GM21515 (cell line): ENCODE results near the gene MPIG6B.

ENCODE experiments used
- ATAC-seq: cut with Tn5 transposase; IDR thresholded peaks from one replicate; pipeline ENCODE4 v1.9.1; 2021; ENCODE audit not compliant: unreplicated experiment

MPIG6B gene

DNA sequence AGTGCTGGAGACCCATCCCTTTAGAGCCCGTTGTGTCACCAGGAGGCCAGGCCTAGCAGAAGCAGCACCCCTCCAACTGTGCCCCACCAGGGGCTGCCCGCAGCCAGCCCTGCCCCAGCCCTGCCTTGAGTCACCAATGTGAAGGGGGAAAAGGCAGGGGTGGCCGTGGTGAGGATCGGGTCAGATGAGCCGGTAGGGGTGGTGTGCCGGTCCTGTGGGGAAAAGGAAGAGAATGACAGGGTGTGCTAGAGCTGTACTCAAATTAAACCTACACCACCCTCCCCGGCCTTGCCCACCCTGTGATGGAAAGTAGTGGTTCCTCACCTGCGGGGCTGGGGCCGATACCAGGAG, 42.4 kb downstream of the MPIG6B start:
- ATAC-seq = no peak

DNA sequence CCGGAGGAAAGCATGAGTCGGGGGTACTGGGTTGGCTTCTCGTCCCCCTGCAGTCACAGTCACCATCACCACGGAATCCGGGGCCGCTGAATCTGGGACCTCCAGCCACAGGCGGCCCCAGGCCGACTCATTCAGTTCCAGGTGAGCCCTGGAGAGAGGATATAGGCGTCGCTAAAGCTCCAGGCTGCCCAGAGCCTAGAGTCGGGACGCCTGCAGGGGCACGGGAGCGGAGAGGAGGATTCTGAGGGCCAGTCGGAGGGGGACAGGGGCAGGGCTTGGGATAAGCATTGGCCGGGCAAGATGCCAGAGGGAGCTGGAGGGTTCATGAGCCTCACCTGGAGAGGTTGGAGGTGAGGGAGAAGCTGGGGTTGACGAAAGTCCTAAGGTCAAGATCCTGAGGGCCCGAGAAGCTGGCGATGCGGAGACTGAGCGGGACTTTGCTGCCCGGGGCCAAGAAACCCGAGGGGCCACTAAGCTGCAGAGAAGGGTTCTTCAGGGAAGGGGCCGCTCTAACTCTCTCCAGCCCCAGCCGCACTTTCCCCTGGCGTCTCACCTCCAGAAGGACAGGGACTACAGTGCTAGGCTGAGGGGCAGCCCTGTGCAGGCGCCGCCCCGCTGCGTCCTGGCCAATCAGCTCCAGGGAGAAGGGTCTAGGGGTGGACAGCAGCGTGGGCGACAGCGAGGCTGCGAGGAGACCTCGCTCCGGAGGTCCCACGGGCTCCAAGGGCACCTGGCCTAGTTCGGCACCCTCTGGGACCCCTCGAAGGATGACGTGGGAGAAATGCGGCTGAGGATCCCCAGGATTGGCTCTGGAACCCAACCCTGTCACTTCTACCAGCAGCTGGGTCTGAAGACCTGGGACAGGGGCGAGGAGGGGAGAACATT, 43.0 kb downstream of the MPIG6B start:
- ATAC-seq = no peak

DNA sequence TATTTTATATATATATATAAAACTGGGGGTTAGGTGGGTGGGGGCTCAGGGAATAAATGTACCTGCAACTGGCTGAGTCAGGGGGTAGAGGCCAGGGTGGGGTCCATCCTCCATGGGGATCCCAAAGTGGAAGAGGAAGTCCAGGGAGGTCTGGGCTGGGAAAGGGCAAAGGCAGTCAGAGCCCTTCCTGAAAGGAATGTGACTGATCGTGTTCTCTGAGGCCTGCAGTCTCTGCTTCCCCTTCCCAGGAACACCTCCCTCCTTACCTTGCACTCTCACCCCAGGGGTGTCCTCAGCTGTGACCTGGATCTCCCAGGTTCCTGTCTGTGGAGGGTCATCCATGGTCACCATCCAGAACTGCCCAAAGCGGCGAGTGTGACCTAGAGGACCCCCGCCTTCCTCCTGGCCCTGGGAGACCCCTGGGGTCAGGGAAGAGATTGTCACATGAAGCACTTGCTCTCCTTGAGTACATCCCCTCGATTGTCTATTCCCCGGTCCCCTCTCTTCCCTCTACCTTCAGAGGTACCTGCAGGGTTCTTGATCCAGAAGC, 44.0 kb downstream of the MPIG6B start:
- ATAC-seq = no peak

DNA sequence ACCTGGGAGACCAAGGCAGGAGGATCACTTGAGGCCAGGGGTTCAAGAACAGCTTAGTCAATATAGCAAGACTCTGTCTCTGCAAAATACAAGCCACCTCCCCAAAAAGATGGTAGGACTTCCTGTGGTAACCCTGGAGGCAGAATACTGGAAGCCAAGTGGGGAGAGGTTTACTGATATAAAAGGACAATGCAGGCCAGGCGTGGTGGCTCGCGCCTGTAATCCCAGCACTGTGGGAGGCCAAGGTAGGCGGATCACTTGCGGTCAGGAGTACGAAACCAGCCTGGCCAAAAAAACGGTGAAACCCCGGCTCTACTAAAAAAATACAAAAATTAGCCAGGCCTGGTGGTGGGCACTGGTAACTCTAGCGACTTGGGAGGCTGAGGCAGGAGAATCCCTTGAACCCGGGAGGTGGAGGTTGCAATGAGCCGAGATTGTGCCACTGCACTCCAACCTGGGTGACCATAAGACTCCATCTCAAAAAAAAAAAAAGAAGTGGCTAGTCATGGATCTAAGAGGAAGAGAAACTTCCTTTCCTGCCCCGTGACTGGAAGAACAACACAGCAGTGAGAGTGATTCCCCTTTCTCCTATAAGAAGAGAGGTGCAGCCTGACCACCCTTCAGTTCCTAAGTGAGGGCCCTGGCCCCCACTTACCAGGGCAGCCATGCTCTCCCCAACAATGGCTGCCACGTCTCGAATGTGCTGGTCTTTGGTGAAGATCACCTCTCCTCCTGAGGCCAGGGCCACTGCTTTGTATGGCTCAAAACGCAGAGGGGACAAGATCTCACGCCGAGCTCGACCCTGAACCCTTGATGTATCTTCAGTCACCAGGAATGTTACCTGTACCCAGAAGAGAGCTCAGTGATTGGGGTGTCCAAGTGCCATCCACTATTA, 45.4 kb downstream of the MPIG6B start:
- no peak for ATAC-seq

DNA sequence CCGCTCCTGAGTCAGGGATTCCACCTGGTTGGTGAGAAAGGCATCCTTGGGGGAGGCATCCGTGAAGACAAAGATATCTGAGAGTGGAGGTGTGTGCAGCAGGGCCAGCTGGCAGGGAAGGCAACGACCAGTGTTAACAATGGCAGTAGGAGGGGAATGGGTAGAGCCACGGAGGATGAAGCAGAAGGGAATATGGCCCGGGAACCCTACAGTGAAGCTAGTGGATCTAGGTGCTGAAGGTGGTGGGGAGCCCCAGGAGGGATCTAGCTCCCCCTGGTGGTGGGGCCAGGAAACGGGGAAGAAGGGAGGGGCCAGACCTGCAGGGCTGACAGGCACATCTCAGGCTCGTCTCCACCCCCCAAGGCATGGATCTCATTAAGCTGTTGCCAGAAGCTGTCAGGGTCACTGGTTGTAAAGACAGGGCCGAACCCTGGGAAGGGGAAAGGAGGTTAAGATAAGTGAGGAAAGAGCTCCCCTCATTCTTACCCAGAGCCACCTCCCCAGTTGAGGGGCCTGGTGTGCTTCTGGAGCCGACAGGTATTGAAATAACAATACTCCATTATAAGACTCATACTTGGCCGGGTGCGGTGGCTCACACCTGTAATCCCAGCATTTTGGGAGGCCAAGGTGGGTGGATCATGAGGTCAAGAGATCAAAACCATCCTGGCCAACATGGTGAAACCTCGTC, 46.7 kb downstream of the MPIG6B start:
- no peak for ATAC-seq

DNA sequence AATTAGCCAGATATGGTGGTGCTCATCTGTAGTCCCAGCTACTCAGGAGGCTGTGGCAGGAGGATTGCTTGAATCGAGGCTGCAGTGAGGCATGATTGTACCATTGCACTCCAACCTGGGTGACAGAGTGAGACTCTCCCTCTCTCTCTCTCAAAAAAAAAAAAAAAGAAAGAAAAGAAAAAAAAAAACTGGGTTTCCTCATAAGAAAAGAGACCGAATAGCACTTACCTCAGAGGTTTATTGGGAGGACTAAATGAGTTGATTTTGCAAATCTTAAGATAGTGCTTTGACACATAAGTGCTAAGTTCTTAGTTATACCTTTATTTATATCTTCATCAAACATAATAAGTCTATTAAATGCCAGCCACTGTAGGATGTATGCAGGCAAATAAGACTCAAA, 47.7 kb downstream of the MPIG6B start:
- no peak for ATAC-seq

DNA sequence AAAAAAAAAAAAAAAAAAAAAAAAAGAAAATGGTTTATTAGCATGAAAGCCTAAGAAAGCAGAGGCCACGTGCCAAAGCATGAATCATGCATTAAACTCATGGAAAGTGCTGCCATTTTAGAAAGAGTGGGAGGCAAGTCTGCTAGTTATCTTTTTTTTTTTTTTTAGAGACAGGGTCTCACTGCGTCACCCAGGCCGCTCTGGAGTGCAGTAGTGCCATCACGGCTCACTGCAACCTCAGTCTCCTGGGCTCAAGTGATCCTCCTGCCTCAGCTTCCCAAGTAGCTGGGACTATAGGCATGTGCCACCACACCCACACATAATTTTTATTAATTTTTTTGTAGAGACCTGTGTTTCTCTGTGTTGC, 48.8 kb downstream of the MPIG6B start:
- no peak for ATAC-seq

DNA sequence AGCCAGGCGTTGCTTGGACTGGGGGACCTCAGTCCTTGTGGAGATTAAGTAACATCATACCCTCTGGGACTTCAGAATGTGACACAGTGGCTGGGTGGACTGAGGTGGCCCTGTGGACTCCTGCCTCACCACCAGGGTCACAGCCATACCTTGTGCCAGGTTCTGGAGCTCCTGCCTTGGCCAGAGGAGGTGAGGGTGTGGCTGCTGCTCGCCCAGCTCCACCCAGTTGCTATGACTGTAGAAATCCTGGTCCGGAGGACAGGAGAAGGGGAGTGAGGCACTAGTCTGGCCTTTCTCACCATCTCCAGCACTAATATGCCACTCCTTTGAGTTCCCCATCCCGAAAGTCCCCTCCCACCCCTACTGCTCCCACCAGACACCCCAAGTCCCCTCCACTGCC, 52.0 kb downstream of the MPIG6B start:
- ATAC-seq = no peak

DNA sequence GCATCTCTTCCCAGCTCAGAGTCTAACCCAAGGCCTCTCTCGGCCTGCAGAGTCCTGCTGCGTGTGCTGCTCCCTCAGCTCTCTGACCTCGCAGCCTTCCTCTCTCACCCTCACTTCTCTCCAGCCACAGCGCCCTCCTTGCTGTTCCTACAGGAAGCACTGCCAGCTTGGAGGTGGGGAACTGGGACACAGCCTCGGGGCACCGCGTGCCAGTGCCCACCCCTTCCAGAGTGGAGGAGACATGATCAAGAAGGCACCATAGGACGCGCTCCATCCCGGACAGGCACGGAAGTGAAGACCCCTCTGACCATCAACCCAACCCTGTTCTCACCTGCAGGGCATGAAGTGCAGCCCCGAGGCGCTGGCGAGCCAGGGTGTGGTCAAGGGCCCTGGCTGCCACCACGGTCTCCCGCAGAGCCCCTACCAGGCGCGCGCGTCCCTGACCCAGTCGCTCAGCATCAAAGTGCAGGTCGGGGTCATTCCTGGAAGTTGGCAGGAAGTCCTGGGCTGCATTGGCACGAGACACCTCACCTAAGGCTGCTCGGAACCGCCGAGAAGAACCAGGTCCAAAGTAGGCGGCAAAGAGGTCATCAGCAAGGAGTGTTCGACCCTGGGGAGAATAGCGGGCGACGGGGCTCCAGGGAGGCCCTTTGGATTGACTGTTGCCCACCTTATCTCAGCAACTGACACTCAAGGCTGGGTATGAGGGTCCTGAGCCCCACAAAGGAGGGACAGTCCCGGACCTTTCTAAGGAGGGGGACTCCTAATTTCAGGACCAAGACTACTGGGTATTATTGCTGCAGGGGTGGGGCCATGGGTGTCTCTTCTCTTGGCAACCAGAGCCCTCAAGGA, 52.7 kb downstream of the MPIG6B start:
- no peak for ATAC-seq
